Right lung (tissue), 5 donors: ENCODE results near the gene SERPINA5. TPM values are rescaled to one million over a fixed set of nuclear protein-coding genes. Genes with fewer than 3 reads are reported as not detected.

Experiments
- polyA plus RNA-seq, 5 donors: library from polyadenylated mRNA; unstranded; fragments of 120-200 nt; gene quantifications; one replicate each; pipeline versions ENCODE4 v1.2.1 to v1.2.3, GENCODE V29; 2013; ENCODE audit warnings: inconsistent platforms in 1 of 5, low replicate concordance in 1 of 5; ENCODE audit not compliant: insufficient read length in 5 of 5, insufficient read depth in 1 of 5

The SERPINA5 gene
- polyA plus RNA-seq, 5 donors: 0.28 to 3.7 (median 0.44) TPM

Other genes starting within 250 kb of the SERPINA5 start
- not detected for gene SERPINA2, start 214.7 kb upstream of the SERPINA5 start, polyA plus RNA-seq
- gene SERPINA1, start 192.8 kb upstream of the SERPINA5 start, polyA plus RNA-seq: 10 to 100 TPM in 1 of 5 donors, 1 to 10 TPM in 4; 4.6 to 98.6 (median 5.5) TPM
- gene SERPINA11, start 128.6 kb upstream of the SERPINA5 start, polyA plus RNA-seq: under 1 TPM in 1 of 5 donors, not detected in 4; 0.60 TPM
- not detected for gene SERPINA9, start 105.2 kb upstream of the SERPINA5 start, polyA plus RNA-seq
- not detected for gene SERPINA12, start 72.0 kb upstream of the SERPINA5 start, polyA plus RNA-seq
- gene SERPINA4, start 20.0 kb upstream of the SERPINA5 start, polyA plus RNA-seq: 1 to 10 TPM; 1.1 to 2.7 (median 1.9) TPM
- gene SERPINA3, start 31.0 kb downstream of the SERPINA5 start, polyA plus RNA-seq: 1 to 10 TPM; 1.0 to 2.4 (median 1.5) TPM
- gene GSC, start 188.7 kb downstream of the SERPINA5 start, polyA plus RNA-seq: not detected